Endodermal cell (in vitro differentiated cells): ENCODE measurements around the gene CDSN. TPM values are rescaled to one million over a fixed set of nuclear protein-coding genes. Genes with fewer than 3 reads are reported as not detected.
A peak's percentile ranks its signal among the peaks of the same experiment; 100 is the strongest.

Source experiments
- DNase-seq: peaks from one replicate; pipeline ENCODE4 v3.0.0-alpha.2; 2017
- H3K27ac ChIP-seq: 2 replicates; pipeline ENCODE4 v1.5.1; 2013; ENCODE audit warnings: mild to moderate bottlenecking, low read depth, low read length, moderate library complexity
- H3K27me3 ChIP-seq: 2 replicates; pipeline ENCODE4 v1.6.1; 2013; ENCODE audit warnings: mild to moderate bottlenecking, low read length, moderate library complexity; ENCODE audit not compliant: insufficient read depth, control insufficient read depth, poor library complexity, severe bottlenecking
- H3K36me3 ChIP-seq: 2 replicates; pipeline ENCODE4 v1.7.0; 2013; ENCODE audit warnings: mild to moderate bottlenecking, low read length, moderate library complexity; ENCODE audit not compliant: control insufficient read depth, insufficient read depth
- H3K4me1 ChIP-seq: one replicate; pipeline ENCODE4 v1.7.0; 2013; ENCODE audit warnings: low read length; ENCODE audit not compliant: control insufficient read depth, insufficient read depth
- H3K4me3 ChIP-seq: 2 replicates; pipeline ENCODE4 v1.5.1; 2013; ENCODE audit warnings: mild to moderate bottlenecking, low read length, moderate library complexity
- H3K9ac ChIP-seq: 2 replicates; pipeline ENCODE4 v1.6.1; 2013; ENCODE audit warnings: mild to moderate bottlenecking, low read length, moderate library complexity; ENCODE audit not compliant: poor library complexity, severe bottlenecking; ENCODE audit errors: extremely low read depth
- H3K9me3 ChIP-seq: 2 replicates; pipeline ENCODE4 v1.6.1; 2013; ENCODE audit warnings: mild to moderate bottlenecking, low read length, moderate library complexity; ENCODE audit not compliant: control insufficient read depth
- H3K27ac Mint-ChIP-seq: 2 replicates; pipeline ENCODE4 v1.8.0; 2020; ENCODE audit warnings: mixed read lengths
- H3K27me3 Mint-ChIP-seq: 2 replicates; pipeline ENCODE4 v1.8.0; 2021; ENCODE audit warnings: mild to moderate bottlenecking, mixed read lengths; ENCODE audit not compliant: insufficient read depth
- H3K36me3 Mint-ChIP-seq: 2 replicates; pipeline ENCODE4 v1.8.0; 2020; ENCODE audit warnings: low read depth, mixed read lengths
- H3K4me1 Mint-ChIP-seq: 2 replicates; pipeline ENCODE4 v1.8.0; 2020; ENCODE audit warnings: mixed read lengths
- H3K4me3 Mint-ChIP-seq: 2 replicates; pipeline ENCODE4 v1.8.0; 2020; ENCODE audit warnings: mild to moderate bottlenecking, moderate library complexity, mixed read lengths
- H3K9me3 Mint-ChIP-seq: 2 replicates; pipeline ENCODE4 v1.8.0; 2020; ENCODE audit warnings: mild to moderate bottlenecking, mixed read lengths
- CTCF ChIP-seq: fragments of 200-600 bp; sonication (generic); conservative IDR thresholded peaks from 2 replicates; pipeline ENCODE4 v1.5.0; 2021; ENCODE audit warnings: antibody characterized with exemption, mild to moderate bottlenecking
- WGBS, 2 experiments: methylation state at CpG; one replicate each; pipeline versions ENCODE4 v1.1.5 to v1.1.7; 2013; ENCODE audit warnings: missing lambda C conversion rate in 2 of 2, mixed read lengths in 1 of 2; ENCODE audit not compliant: insufficient coverage in 1 of 2, insufficient read length in 1 of 2; 5-methylcytosine and 5-hydroxymethylcytosine counted together
- long read RNA-seq, 4 experiments: library from polyadenylated mRNA in 2 of 4; library from RNA in 1 of 4; library from capped mRNA in 1 of 4; stranded (forward) in 3 of 4; unstranded in 1 of 4; transcript quantifications; one replicate each; pipeline ENCODE4 v2.0.0, GENCODE V29; 2020 to 2021; ENCODE audit warnings: inconsistent platforms in 1 of 4
- polyA plus RNA-seq, 2 experiments: library from polyadenylated mRNA; stranded (reverse); fragments of 50-300 nt; gene quantifications; one replicate each; pipeline ENCODE4 v1.2.3, GENCODE V29; 2013
- total RNA-seq, 2 donors: library from RNA; stranded (reverse); fragmentation: NEBNext Ultra II Directional in 1 of 2; extraction: Animal tissue kit (Norgen Biotek cat#: 25700) in 1 of 2; gene quantifications; 2 replicates in 1 of 2; 3 replicates in 1 of 2; pipeline ENCODE4 v1.2.1, GENCODE V29; 2021

CDSN gene
- total RNA-seq = not detected
- not detected for polyA plus RNA-seq (2013, experiment 1 of 2)
- not detected for polyA plus RNA-seq (2013, experiment 2 of 2)
- long read RNA-seq, experiment 1 = 0 reads
- long read RNA-seq, experiment 2 = 0 reads
- long read RNA-seq, experiment 3 = 0 reads
- long read RNA-seq, experiment 4 = 0 reads

DNA sequence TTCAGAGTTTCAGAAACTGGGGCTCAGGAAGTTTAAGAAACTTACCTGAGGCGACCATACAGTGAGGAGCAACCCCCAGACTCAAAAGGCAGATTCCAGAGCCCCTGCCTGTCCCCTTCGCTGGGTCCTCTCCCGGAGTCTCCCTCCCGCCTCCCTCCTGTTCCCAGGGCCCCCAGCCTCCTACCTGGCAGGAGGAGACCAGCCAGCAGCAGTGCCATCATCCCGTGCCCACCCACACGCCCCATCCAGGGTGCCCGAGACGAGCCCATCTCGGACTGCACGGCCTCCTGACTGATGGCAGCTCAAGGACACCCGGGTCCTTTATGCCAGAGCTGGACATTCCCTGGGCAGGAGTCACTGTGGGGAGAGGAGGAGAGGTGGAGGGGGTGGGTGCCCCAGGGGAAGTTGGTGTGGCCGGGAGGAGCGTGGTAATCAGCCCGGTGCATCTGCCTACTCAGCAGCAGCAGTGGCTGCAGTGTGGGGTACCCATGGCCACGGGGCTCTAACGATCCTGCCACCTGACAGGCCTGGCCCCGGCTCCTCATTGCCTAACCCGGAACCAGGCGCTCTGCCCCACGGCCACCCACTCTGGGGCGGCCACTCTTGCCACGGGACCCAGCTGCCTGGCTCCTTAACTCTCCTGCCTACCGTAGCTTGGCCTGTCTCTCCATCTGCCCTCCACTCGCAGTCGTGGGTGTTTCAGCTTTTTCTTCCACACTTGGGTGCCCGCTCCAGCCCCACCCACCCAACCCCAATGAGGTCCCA, at the start of gene CDSN:
Gene CDSN (minus strand): TSS at position 296 of the 765 bp plus-strand sequence. CDS start 27 bp downstream, at position 269.
- peaks cover 9% of the 10 kb centered on the region for H3K27me3 Mint-ChIP-seq
- TF ChIP-seq CTCF = no peak
- Histone ChIP-seq H3K9ac (no peak within 1 kb of the TSS), H3K9me3 (no peaks in the 10 kb centered on the region), H3K27ac (no peak within 1 kb of the TSS), H3K4me3 (no peak within 1 kb of the TSS), H3K4me1 (no peaks in the 10 kb centered on the region), H3K36me3 (no peaks in the 10 kb centered on the region), H3K27me3 (no peaks in the 10 kb centered on the region)
- no peaks in the 10 kb centered on the region for H3K9me3 Mint-ChIP-seq
- no peak for DNase-seq
- H3K4me1 Mint-ChIP-seq = peaks cover 8% of the 10 kb centered on the region
- H3K27ac Mint-ChIP-seq = no peak within 1 kb of the TSS
- WGBS, 2 experiments = 90 to 92% methylated on average over 23 to 26 of the region's 26 CpGs
- no peaks in the 10 kb centered on the region for H3K36me3 Mint-ChIP-seq
- no peak within 1 kb of the TSS for H3K4me3 Mint-ChIP-seq

- Histone ChIP-seq H3K27me3 (no peaks in the 10 kb centered on the region), H3K9me3 (no peaks in the 10 kb centered on the region), H3K9ac (no peak overlapping the region), H3K36me3 (no peaks in the 10 kb centered on the region), H3K4me1 (peaks cover 19% of the 10 kb centered on the region), H3K27ac (no peak overlapping the region), H3K4me3 (no peak overlapping the region)
- Mint-ChIP-seq H3K27me3 (peaks cover 8% of the 10 kb centered on the region), H3K27ac (peak overlapping the region; percentile 11), H3K4me1 (peaks cover 44% of the 10 kb centered on the region), H3K9me3 (no peaks in the 10 kb centered on the region), H3K36me3 (peaks cover 15% of the 10 kb centered on the region), H3K4me3 (peak overlapping the region; percentile 67)
- DNase-seq = peak; percentile 55
- no peak for TF ChIP-seq CTCF
- WGBS, 2 experiments = 18 to 19% methylated on average over 7 to 10 of the region's 10 CpGs
Measured at GRCh38 chr6:31169123-31169857, 49.0 kb upstream of the CDSN start.

GRCh38 chr6:31168606-31169005, 48.4 kb upstream of the CDSN start:
- DNase-seq = no peak
- 38% methylated on average over 3 of the region's 3 CpGs for WGBS, 2 experiments
- Histone ChIP-seq H3K4me1 (peaks cover 19% of the 10 kb centered on the region), H3K27me3 (no peaks in the 10 kb centered on the region), H3K4me3 (no peak overlapping the region), H3K9me3 (no peaks in the 10 kb centered on the region), H3K36me3 (no peaks in the 10 kb centered on the region), H3K27ac (no peak overlapping the region), H3K9ac (no peak overlapping the region)
- Mint-ChIP-seq H3K27me3 (peaks cover 8% of the 10 kb centered on the region), H3K27ac (peak overlapping the region; percentile 15), H3K4me1 (peaks cover 44% of the 10 kb centered on the region), H3K9me3 (no peaks in the 10 kb centered on the region), H3K4me3 (peak overlapping the region; percentile 67), H3K36me3 (peaks cover 18% of the 10 kb centered on the region)
- TF ChIP-seq CTCF = no peak
